ENCODE data around the gene NTN5.

Gene NTN5

DNA sequence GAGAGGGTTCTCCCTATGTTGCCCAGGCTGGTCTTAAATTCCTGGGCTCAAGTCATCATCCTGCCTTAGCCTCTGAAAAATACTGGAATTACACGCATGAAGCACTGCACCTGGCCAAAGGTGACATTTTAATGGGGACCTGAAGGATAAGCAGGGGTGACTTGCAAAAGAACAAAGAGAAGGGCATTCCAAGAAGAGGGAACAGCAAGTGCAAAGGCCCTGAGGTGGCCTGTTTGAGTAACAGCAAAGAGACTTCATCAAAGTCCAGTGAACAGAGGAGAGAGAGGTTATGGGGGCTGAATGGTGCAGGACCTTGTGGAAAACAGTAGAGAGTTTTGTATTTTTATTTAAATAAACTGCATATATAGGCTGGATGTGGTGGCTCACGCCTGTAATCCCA, 31.0 kb downstream of the NTN5 start:
- no peak for DNase-seq (ENCODE audit: low read depth)
- H3K4me3 ChIP-seq (ENCODE audit: low read depth, low read length), result no peak overlapping the region
- TF ChIP-seq, protein P1, sequence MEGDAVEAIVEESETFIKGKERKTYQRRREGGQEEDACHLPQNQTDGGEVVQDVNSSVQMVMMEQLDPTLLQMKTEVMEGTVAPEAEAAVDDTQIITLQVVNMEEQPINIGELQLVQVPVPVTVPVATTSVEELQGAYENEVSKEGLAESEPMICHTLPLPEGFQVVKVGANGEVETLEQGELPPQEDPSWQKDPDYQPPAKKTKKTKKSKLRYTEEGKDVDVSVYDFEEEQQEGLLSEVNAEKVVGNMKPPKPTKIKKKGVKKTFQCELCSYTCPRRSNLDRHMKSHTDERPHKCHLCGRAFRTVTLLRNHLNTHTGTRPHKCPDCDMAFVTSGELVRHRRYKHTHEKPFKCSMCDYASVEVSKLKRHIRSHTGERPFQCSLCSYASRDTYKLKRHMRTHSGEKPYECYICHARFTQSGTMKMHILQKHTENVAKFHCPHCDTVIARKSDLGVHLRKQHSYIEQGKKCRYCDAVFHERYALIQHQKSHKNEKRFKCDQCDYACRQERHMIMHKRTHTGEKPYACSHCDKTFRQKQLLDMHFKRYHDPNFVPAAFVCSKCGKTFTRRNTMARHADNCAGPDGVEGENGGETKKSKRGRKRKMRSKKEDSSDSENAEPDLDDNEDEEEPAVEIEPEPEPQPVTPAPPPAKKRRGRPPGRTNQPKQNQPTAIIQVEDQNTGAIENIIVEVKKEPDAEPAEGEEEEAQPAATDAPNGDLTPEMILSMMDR (conservative IDR thresholded peaks at IDR 0.05; ENCODE audit: low read depth, low read length), result no peak

DNA sequence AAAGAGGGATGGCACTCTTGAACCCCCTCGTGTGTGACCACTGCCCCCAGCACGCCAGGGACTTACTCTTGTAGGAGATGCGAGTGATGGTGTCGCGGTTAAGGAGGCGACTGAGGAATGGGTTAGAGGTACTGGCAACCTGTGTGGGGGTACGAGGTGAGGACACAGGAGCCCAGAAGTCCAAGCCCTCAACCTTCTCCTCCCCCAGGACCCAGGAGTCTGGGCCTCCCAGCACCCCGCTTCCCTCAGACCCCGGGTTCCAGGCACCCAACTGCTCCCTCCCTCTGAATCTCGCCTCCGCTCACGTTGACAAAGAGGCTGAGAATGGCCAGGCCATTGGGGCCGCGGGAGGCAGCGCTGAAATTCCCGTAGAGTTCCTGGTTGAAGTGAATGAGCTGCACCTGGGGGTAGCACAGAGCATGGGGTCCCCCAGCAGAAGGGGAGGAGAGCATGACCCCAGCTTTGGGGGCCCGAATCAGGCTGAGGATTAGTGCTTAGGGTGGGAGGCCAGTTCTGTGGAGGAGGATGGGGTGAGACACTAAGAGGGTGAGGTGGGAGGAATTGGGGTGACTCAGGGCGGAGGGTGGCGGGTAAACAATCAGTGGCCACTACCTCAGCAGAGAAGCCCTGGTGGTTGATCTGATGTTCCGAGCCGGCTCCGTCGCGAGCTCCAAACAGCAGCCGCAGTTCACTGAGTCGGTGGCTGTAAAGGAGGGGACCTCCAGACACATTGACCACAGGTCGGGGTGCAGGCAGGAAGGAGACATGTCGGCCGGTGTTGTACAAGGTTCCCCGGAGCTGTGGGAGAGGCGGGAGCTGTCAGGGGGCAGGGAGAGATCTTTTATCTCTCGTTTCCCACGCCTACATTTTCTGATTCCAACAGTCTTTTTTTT, 33.1 kb downstream of the NTN5 start:
- H3K4me3 ChIP-seq (ENCODE audit: low read depth, low read length), result no peak overlapping the region
- TF ChIP-seq, protein P1 (conservative IDR thresholded peaks at IDR 0.05; ENCODE audit: low read depth, low read length), result no peak
- DNase-seq (ENCODE audit: low read depth), result no peak

DNA sequence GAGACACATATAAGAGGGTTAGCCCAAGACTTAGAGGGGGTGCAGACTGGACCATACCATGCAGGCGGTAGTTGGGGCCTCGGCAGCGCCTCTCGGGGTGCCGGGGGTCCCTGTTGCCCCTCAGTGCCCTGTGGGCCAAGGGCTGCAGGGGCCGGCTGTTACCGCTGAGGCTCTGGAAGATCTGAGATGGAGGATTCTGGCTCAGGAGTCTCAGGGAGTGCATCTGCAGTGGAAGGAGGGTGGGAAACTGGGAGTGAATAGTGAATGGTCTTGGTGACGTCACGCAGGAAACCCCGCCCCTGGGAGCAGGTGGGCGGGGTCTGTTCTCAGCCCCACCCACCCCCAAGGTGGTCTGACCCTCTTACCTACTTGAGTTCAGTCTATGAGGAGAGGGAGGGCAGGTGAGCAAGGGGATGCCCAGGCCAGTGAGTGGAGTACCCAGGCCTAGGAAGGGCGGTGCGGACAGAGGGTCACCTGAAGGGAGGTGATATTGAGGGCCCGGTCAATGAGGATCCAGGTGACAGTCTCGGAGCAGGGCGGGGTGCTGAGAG, 33.9 kb downstream of the NTN5 start:
- TF ChIP-seq, protein P1 (conservative IDR thresholded peaks at IDR 0.05; ENCODE audit: low read depth, low read length), result no peak
- no peak for DNase-seq (ENCODE audit: low read depth)
- H3K4me3 ChIP-seq (ENCODE audit: low read depth, low read length), result no peak overlapping the region

DNA sequence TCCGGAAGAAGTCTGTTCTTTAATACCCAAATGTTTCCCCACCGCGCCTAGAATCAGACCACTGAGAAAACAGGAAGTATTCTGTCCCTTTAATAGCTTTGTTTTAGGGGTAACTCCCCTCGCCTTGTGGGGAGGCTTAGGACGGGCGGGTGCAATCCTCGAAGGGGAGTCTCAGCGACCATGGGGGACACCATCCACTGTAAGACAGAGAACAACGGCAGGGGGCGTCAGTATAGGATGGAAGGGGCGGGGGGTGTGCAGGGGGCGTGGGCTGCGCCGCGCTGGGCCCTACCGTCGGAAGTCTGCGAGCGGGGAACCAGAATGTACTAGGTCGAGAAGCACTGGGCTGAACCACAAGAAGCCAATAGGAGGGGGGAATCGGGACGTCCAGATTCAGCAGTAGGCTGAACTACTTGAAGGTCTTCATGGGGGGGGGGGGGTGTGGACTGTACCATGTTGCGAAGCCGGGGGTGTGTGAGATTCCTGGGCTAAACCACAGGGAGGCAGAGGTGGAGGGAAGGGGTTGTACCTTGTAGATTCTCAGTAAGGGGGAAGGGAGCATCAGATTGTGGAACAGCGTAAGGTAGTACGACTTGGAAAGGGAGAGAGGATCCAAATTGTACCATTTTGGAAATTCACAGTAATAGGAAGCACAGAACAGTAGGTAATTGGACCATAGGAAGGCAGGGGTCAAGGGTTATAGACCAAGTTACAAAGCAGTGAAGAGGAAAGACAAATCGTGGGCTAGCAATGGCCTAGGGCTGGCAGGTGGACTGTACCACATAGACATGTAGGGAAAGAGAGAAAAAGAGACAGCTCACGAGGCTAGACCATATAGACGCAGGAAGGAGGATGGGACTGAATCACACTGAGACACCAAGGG, 34.6 kb downstream of the NTN5 start:
- peak overlapping the region; percentile 61 for H3K4me3 ChIP-seq (ENCODE audit: low read depth, low read length)
- TF ChIP-seq, protein P1 (conservative IDR thresholded peaks at IDR 0.05; ENCODE audit: low read depth, low read length), result peak; percentile 31
- DNase-seq (ENCODE audit: low read depth), result peak; percentile 99

DNA sequence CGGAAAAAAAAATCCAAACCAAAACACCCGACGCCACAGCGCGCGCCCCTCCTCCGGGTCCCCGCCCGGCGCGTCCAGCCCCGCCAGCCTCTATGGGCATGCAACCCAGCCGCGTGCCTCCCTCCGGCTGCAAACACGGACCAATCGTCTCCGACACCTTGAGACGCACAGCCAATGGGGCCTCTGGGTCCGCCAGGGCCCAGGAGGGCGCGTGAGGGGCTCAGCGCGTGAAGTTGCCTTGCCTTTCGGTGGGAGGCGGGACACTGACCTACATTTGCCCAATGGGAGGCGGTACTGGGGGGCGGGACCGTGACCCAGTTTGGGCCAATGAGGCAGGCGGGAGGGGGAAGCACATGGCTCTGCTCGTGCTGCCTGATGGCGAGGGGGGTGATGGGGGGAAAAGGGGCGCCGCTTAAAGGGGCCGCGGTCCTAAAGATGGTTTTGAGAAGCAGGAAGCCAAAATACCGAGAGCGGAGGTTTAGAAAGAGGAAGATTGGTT, 35.3 kb downstream of the NTN5 start:
- H3K4me3 ChIP-seq (ENCODE audit: low read depth, low read length), result peak overlapping the region; percentile 61
- DNase-seq (ENCODE audit: low read depth), result peak; percentile 100
- TF ChIP-seq, protein P1 (conservative IDR thresholded peaks at IDR 0.05; ENCODE audit: low read depth, low read length), result no peak

DNA sequence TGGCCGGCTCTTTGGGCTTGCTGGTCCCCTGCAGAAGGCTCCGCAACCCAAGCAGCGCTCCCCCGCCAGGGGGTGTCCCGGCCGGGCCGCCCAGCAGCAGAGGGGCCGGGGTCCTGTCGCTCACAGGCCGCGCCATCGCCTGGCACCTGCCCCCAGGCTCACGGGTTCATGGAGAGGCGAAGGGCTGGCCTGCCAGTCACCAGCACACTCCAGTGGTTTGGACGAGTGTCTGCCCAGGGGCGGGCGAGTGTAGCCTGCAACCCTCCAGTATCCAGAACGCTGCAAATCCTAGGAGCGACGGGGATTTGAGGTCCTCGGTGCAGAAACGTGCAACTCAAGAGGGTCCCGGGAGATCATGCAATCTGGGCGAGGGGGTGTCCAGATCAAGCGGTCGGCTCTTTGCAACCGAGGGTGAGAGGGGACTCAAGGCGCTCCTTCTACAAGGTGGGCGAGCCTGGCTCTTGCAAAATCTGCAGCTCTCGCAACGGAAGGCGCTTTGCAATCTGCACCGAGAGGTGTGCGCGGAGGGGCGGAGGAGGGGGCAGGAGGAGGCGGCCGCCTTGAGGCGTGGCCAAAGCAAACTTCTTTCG, 35.9 kb downstream of the NTN5 start, which contains the start of gene DBP:
Gene DBP, minus strand, starts transcription at position 521 of the 590 bp plus-strand sequence. Its CDS starts 385 bp downstream, at position 136.
- H3K4me3 ChIP-seq (ENCODE audit: low read depth, low read length), result peak within 1 kb of the TSS; percentile 61
- TF ChIP-seq, protein P1 (conservative IDR thresholded peaks at IDR 0.05; ENCODE audit: low read depth, low read length), result peak; percentile 6
- DNase-seq (ENCODE audit: low read depth), result no peak
